Measurements from ENCODE around the gene IMPACT. TPM values are rescaled to one million over a fixed set of nuclear protein-coding genes. Genes with fewer than 3 reads are reported as not detected.

The IMPACT gene
- total RNA-seq, 2 experiments from 2014 or later: 6.7 to 9.3 TPM

- Mint-ChIP-seq H3K36me3 (peaks cover 28% of the 10 kb centered on the region), H3K9me3 (ENCODE audit: low read depth) (peaks cover 2% of the 10 kb centered on the region), H3K27ac (no peak overlapping the region), H3K27me3 (no peaks in the 10 kb centered on the region), H3K4me3 (no peak overlapping the region), H3K4me1 (peaks cover 6% of the 10 kb centered on the region)
- no peak for DNase-seq
- CTCF ChIA-PET: interaction anchor here (0.8 kb wide), 1 partner anchor 10 kb away, joined by 3 read pairs; the partner anchor contains the start of gene IMPACT
- no peak for ATAC-seq
Observed at GRCh38 chr18:24436939-24437338, 10.5 kb downstream of the IMPACT start.

- no peak overlapping the region for H3K4me3 Mint-ChIP-seq
- CTCF ChIA-PET: interaction anchor here (4.5 kb wide), 1 partner anchor 45 kb away, joined by 18 read pairs; no protein-coding TSS in a partner anchor
- peaks cover 29% of the 10 kb centered on the region for H3K36me3 Mint-ChIP-seq
- no peaks in the 10 kb centered on the region for H3K27me3 Mint-ChIP-seq
- H3K4me1 Mint-ChIP-seq: peaks cover 14% of the 10 kb centered on the region
- DNase-seq (no peak), ATAC-seq (no peak)
- no peak overlapping the region for H3K27ac Mint-ChIP-seq
- H3K9me3 Mint-ChIP-seq (ENCODE audit: low read depth): no peaks in the 10 kb centered on the region
Observed at GRCh38 chr18:24443870-24444269, 17.4 kb downstream of the IMPACT start.

- Mint-ChIP-seq H3K36me3 (peaks cover 18% of the 10 kb centered on the region), H3K9me3 (ENCODE audit: low read depth) (no peaks in the 10 kb centered on the region), H3K27ac (no peak overlapping the region), H3K27me3 (no peaks in the 10 kb centered on the region), H3K4me1 (peaks cover 14% of the 10 kb centered on the region), H3K4me3 (no peak overlapping the region)
- CTCF ChIA-PET: interaction anchor here (1.2 to 2.0 kb wide), 5 partner anchors 10 to 86 kb away, joined by 4 to 14 read pairs (median 7); no protein-coding TSS in a partner anchor
- ATAC-seq: no peak
- DNase-seq: no peak
Observed at GRCh38 chr18:24446453-24446852, 20.0 kb downstream of the IMPACT start.

- Mint-ChIP-seq H3K36me3 (peaks cover 16% of the 10 kb centered on the region), H3K9me3 (ENCODE audit: low read depth) (no peaks in the 10 kb centered on the region), H3K4me1 (peaks cover 14% of the 10 kb centered on the region), H3K4me3 (no peak overlapping the region), H3K27me3 (no peaks in the 10 kb centered on the region), H3K27ac (no peak overlapping the region)
- DNase-seq (no peak), ATAC-seq (no peak)
- CTCF ChIA-PET: interaction anchor here (0.6 to 2.0 kb wide), 8 partner anchors 11 to 587 kb away, joined by 3 to 14 read pairs (median 5); partner anchors contain the start of gene HRH4
Observed at GRCh38 chr18:24446953-24447538, 20.6 kb downstream of the IMPACT start.

- no peak for ATAC-seq
- no peaks in the 10 kb centered on the region for H3K27me3 Mint-ChIP-seq
- no peak for DNase-seq
- H3K36me3 Mint-ChIP-seq: peaks cover 16% of the 10 kb centered on the region
- no peak overlapping the region for H3K27ac Mint-ChIP-seq
- H3K4me3 Mint-ChIP-seq: no peak overlapping the region
- peaks cover 14% of the 10 kb centered on the region for H3K4me1 Mint-ChIP-seq
- CTCF ChIA-PET: interaction anchor here (1.8 to 2.0 kb wide), 3 partner anchors 14 to 44 kb away, joined by 6 to 14 read pairs (median 7); no protein-coding TSS in a partner anchor
- no peaks in the 10 kb centered on the region for H3K9me3 Mint-ChIP-seq (ENCODE audit: low read depth)
Observed at GRCh38 chr18:24447961-24448360, 21.5 kb downstream of the IMPACT start.

GRCh38 chr18:24456549-24456948 lies 30.1 kb downstream of the IMPACT start:
- H3K36me3 Mint-ChIP-seq: peaks cover 1% of the 10 kb centered on the region
- CTCF ChIA-PET: no interaction called here
- no peak overlapping the region for H3K4me3 Mint-ChIP-seq
- ATAC-seq (no peak), DNase-seq (no peak)
- H3K9me3 Mint-ChIP-seq (ENCODE audit: low read depth): peaks cover 4% of the 10 kb centered on the region
- no peaks in the 10 kb centered on the region for H3K27me3 Mint-ChIP-seq
- no peak overlapping the region for H3K27ac Mint-ChIP-seq
- H3K4me1 Mint-ChIP-seq: peaks cover 13% of the 10 kb centered on the region

GRCh38 chr18:24459772-24460171 lies 33.3 kb downstream of the IMPACT start:
- no peak overlapping the region for H3K27ac Mint-ChIP-seq

GRCh38 chr18:24460388-24460787 lies 33.9 kb downstream of the IMPACT start, which contains the start of gene HRH4:
TSS of gene HRH4 (plus strand) at chr18:24460637. CDS start at chr18:24460729, 92 bp downstream.
- DNase-seq (no peak), ATAC-seq (peak; percentile 39)
- H3K27ac Mint-ChIP-seq: no peak within 1 kb of the TSS
- peaks cover 21% of the 10 kb centered on the region for H3K4me1 Mint-ChIP-seq
- no peaks in the 10 kb centered on the region for H3K27me3 Mint-ChIP-seq
- CTCF ChIA-PET: interaction anchor here (0.8 to 1.8 kb wide), 6 partner anchors 13 to 36 kb away, joined by 3 to 5 read pairs (median 3); no protein-coding TSS in a partner anchor
- no peaks in the 10 kb centered on the region for H3K36me3 Mint-ChIP-seq
- no peak within 1 kb of the TSS for H3K4me3 Mint-ChIP-seq
- peaks cover 4% of the 10 kb centered on the region for H3K9me3 Mint-ChIP-seq (ENCODE audit: low read depth)

More at GRCh38 chr18:24459772-24460171, 33.3 kb downstream of the IMPACT start:
- Mint-ChIP-seq H3K36me3 (peaks cover 1% of the 10 kb centered on the region), H3K27me3 (no peaks in the 10 kb centered on the region), H3K4me1 (peaks cover 21% of the 10 kb centered on the region), H3K9me3 (ENCODE audit: low read depth) (peaks cover 4% of the 10 kb centered on the region), H3K4me3 (no peak overlapping the region)
- CTCF ChIA-PET: interaction anchor here (1.0 to 1.2 kb wide), 4 partner anchors 12 to 37 kb away, joined by 3 to 5 read pairs (median 3); no protein-coding TSS in a partner anchor
- ATAC-seq (no peak), DNase-seq (no peak)

GRCh38 chr18:24461996-24462395 lies 35.5 kb downstream of the IMPACT start:
- Mint-ChIP-seq H3K9me3 (ENCODE audit: low read depth) (peaks cover 4% of the 10 kb centered on the region), H3K36me3 (no peaks in the 10 kb centered on the region), H3K4me1 (peaks cover 21% of the 10 kb centered on the region), H3K4me3 (no peak overlapping the region), H3K27ac (no peak overlapping the region), H3K27me3 (no peaks in the 10 kb centered on the region)
- CTCF ChIA-PET: interaction anchor here (1.8 kb wide), 1 partner anchor 27 kb away, joined by 4 read pairs; no protein-coding TSS in a partner anchor
- ATAC-seq (no peak), DNase-seq (no peak)

- DNase-seq (no peak), ATAC-seq (no peak)
- Mint-ChIP-seq H3K4me3 (no peak overlapping the region), H3K36me3 (no peaks in the 10 kb centered on the region), H3K27me3 (peaks cover 2% of the 10 kb centered on the region), H3K9me3 (ENCODE audit: low read depth) (peaks cover 4% of the 10 kb centered on the region), H3K27ac (no peak overlapping the region), H3K4me1 (peaks cover 21% of the 10 kb centered on the region)
- CTCF ChIA-PET: interaction anchor here (3.4 kb wide), 1 partner anchor 25 kb away, joined by 11 read pairs; no protein-coding TSS in a partner anchor
Observed at GRCh38 chr18:24462838-24463775, 36.6 kb downstream of the IMPACT start.

GRCh38 chr18:24465486-24465885 lies 39.0 kb downstream of the IMPACT start:
- ATAC-seq: no peak
- no peak overlapping the region for H3K27ac Mint-ChIP-seq

GRCh38 chr18:24466771-24467170 lies 40.3 kb downstream of the IMPACT start:
- H3K27ac Mint-ChIP-seq: no peak overlapping the region
- no peaks in the 10 kb centered on the region for H3K36me3 Mint-ChIP-seq
- no peak overlapping the region for H3K4me3 Mint-ChIP-seq
- peaks cover 8% of the 10 kb centered on the region for H3K4me1 Mint-ChIP-seq
- no peaks in the 10 kb centered on the region for H3K9me3 Mint-ChIP-seq (ENCODE audit: low read depth)
- ATAC-seq (no peak), DNase-seq (no peak)
- CTCF ChIA-PET: interaction anchor here (0.7 to 3.4 kb wide), 3 partner anchors 12 to 69 kb away, joined by 3 to 11 read pairs (median 3); partner anchors contain the start of gene OSBPL1A
- peaks cover 2% of the 10 kb centered on the region for H3K27me3 Mint-ChIP-seq

More at GRCh38 chr18:24465486-24465885, 39.0 kb downstream of the IMPACT start:
- DNase-seq: no peak
- no peaks in the 10 kb centered on the region for H3K36me3 Mint-ChIP-seq
- peaks cover 12% of the 10 kb centered on the region for H3K4me1 Mint-ChIP-seq
- H3K27me3 Mint-ChIP-seq: peaks cover 2% of the 10 kb centered on the region
- CTCF ChIA-PET: interaction anchor here (1.3 to 3.4 kb wide), 2 partner anchors 10 to 23 kb away, joined by 3 to 11 read pairs; no protein-coding TSS in a partner anchor
- H3K9me3 Mint-ChIP-seq (ENCODE audit: low read depth): no peaks in the 10 kb centered on the region
- no peak overlapping the region for H3K4me3 Mint-ChIP-seq

GRCh38 chr18:24470022-24470618 lies 43.6 kb downstream of the IMPACT start:
- Mint-ChIP-seq H3K27ac (no peak overlapping the region), H3K27me3 (peaks cover 9% of the 10 kb centered on the region), H3K4me3 (no peak overlapping the region), H3K36me3 (no peaks in the 10 kb centered on the region), H3K9me3 (ENCODE audit: low read depth) (no peaks in the 10 kb centered on the region), H3K4me1 (no peaks in the 10 kb centered on the region)
- CTCF ChIA-PET: no interaction called here
- ATAC-seq (no peak), DNase-seq (no peak)
